HG03108 (cell line): ENCODE results near the gene RAB3D.
"Not testable (repeated sequence)": the region's sequence is repeated elsewhere in the genome, so short reads cannot be mapped to it uniquely, and the experiment has no call there.

Experiments
- ATAC-seq: cut with Tn5 transposase; IDR thresholded peaks from one replicate; pipeline ENCODE4 v1.9.1; 2021; ENCODE audit warnings: moderate library complexity; ENCODE audit not compliant: unreplicated experiment

RAB3D gene

DNA sequence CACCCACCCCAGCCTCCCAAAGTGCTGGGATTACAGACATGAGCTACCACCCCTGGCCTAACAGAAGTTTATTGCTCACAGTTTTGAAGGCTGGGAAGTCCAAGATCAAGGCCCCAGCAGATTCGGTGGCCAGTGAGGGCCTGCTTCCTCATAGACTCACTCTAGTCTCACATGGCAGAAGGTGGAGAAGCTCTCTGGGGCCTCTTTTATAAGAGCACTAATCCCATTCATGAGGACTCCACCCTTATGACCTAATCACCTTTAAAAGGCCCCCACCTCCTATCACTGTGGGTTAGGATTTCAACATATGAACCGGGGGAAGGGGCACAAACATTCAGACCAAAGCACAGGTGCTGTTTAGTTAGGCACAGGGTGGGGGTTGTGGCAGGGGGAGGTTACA lies 28.1 kb upstream of the RAB3D start:
- no peak for ATAC-seq

DNA sequence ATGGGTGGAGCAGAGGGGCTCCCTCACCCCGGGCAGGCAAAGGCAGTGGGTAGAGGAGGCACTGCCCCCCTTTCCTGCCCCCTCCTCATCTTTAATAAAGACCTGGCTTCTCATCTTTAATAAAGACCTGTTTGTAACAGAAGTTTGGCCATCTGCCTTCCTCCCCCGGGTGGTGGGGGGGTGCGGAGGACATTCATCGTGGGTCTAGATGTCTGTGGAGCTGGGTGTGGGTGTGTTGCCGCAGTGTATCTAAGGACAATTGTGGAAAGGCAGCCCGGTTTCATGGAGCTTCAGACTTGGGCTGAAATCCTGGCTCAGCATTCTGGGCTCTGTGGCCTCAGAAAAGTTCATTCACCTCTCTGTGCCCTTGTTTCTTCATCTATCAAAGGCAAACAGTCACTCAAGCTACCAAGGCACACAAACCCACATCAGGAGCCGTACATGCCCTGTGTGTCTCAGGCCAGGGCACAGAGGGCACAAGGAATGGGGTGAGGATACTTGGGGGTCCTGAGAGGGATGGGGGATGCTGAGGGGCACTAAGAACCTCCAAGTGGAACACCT lies 26.2 kb upstream of the RAB3D start:
- no peak for ATAC-seq

DNA sequence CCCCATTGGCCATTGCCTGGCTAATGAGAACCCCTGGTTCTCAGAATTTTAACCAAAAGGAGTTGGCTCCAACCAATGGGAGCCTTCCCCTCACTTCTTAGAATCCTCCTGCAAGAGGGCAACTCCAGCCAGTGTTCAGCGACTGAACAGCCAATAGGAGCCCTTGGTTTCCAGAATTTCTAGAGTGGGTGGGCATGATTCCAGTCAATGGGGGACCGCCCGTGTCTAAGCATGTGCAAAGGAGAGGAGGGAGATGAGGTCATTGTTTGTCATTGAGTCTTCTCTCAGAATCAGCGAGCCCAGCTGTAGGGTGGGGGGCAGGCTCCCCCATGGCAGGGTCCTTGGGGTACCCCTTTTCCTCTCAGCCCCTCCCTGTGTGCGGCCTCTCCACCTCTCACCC lies 25.5 kb upstream of the RAB3D start:
- no peak for ATAC-seq

DNA sequence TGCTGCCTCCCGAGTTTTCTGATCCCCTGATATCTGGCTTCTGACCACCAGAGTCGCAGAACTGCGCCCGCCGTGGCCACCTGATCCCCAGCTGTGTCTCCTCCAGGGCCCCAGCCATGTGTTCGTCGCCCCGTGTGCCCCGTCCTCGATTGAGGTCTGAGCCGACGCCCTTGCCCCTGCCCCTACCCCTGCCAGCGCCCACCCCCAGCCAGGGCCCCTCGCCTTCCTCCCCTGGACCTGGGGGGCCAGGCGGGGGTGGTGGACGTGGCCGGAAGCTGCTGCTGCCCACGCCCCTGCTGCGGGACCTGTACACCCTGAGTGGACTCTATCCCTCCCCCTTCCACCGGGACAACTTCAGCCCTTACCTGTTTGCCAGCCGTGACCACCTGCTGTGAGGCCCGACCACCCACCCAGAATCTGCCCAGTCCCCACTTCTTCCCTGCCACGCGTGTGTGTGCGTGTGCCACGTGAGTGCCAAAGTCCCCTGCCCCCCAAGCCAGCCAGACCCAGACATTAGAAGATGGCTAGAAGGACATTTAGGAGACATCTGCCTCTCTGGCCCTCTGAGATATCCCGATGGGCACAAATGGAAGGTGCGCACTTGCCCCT lies 24.9 kb upstream of the RAB3D start:
- no peak for ATAC-seq

DNA sequence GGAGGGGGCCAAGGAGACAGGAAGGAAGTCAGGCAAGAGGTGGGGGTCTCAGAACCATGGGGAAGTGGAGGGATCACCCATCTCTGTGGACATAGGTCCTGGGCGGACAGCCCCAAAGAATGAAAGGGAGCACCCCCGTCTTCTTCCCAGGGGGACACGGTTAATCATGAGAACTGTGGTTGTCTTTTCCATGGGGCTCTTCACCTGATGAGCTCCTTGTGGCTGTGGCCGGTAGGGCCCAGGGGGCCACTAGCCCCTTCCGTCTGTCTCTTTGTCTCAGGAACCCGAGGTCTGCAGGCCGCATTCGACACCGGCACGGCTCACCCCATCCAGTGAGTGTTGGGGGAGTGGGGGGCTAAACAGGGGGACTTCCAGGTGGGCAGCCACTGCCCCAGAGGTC lies 24.4 kb upstream of the RAB3D start:
- no peak for ATAC-seq

DNA sequence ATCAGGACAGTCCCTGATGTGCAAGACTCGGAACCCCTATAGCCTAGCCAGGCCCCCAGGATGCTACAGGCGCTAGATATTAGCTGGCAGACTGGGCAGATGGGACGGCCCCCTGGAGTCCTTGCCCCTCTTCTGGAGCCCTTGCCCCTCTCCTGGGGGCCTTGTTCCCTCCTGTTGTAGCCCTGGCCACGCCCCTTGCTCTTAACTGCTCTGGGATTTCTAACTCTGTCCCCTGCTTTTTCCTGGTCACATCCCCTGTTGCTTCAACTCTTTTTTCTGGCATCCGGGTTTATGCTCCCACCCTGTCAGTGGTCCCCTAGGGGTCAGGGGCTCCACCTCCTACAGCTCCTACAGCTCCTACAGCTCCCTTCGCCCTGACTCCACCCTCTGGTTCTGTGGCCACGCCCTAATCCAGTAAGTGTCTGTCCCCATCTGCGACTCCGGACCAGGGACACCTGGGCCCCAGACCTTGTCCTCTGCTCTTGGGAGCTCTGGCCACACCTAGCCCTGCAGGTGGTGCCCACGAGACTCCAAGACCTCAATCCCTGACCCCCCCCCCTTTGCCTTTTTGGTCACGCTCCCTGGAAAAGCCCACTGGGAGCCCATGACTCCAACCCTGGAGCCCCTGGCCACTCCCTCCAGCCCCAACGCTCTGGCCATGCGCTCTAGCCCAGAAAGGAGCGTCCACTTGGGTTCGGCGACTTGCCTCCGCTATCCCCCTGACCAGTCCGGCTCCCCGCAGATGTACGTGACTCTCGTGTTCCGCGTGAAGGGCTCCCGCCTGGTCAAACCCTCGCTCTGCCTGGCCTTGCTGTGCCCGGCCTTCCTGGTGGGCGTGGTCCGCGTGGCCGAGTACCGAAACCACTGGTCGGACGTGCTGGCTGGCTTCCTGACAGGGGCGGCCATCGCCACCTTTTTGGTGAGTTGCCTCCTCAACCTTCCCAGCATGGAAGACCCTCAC lies 22.6 kb upstream of the RAB3D start:
- ATAC-seq: no peak

DNA sequence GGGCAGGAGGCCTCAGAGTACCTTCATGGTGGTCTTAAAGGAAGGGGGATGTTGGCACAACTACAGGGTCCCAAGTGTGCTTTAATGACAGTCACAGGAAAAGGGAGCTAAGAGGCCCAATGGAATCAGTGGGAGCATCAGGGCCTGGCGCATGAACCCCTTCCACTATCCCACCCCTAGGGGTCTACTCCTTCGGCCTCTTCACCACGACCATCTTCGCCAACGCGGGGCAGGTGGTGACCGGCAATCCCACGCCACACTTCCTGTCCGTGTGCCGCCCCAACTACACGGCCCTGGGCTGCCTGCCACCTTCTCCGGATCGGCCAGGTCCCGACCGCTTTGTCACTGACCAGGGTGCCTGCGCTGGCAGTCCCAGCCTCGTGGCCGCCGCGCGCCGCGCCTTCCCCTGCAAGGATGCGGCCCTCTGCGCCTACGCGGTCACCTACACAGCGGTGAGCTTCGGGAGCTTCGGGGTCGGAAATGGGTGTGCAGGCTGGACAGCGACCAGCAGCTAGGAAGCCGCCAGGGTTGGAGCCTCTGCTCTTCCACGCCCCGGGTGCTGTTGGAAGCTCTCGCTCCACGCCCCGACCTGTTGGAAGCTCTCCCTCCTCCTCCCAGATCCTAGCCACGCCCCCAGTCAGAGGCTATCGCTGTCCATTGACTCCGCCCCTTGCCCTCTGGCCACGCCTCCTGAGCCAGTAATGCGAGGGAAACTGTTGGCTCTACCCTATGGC lies 21.7 kb upstream of the RAB3D start:
- no peak for ATAC-seq

DNA sequence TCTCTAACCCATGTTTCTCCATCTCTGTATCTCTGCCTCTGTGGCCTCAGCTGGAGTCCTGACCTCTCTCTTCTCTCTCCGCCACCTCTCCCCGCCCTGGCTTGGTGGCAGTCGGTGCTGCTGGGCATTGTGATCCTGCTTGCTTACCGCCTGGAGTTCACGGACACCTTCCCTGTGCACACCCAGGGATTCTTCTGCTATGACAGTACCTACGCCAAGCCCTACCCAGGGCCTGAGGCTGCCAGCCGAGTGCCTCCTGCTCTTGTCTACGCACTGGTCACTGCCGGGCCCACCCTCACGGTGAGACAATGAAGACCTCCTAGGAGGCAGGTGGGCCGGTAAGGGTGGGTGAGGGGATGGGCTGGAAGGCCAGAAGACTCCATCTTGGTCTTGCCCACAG lies 20.0 kb upstream of the RAB3D start:
- no peak for ATAC-seq

DNA sequence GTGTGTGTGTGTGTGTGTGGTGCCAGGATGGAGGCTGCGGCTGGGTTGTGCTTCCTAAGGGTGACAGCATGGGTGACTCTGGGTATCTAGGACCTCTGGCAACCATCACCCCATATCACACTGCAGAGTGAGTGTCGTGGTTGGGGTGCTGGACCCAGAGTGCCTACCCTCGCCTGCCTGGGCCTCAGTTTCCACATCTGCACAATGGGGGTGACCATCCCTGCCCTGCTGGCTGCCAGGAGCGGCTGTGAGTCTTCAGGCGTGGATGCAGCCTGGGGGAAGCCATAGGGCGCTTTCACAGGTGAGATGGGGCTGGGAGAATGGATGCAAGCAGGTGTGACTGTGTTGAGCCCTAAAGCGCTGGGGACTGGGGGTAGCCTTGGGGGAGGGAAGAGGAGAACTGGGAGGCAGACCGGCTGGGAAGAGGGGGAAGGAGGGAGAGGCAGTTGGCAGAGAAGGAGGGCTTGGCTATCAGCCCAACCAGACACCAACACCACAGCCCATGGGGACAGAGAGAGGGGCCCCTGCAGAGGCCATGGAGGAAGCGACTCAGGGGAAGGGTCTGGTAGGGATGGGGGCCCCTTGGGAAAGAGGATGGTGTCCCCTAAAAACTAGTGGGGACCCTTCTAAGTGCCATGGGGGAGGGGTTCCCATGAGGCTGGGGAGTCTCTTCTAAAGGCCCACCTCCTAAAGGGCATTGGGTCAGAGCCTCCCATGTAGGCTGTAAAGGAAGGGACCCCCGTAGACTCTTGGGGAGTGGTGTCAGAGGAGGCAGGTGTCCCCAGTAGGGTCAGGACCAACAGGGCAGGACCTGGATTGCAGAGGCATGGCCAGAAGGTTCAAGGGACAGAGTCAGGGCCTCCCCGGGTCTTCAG lies 17.5 kb upstream of the RAB3D start:
- no peak for ATAC-seq

DNA sequence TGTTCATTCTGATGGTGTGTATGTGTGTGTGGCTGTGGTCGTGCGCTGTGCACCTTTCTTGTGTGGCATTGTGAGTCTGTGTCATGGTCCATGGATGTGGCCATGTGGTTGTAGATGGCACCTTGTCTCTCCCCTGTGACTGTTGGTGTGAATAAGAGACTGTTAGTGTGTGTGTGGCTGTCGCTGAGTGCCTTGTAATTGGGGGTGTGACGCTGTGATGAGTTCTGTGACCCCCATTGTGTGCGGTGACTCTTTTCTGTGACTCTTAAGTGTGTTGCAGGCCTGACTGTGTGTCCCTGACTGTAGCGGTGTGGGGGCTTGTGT lies 16.6 kb upstream of the RAB3D start:
- ATAC-seq: no peak

DNA sequence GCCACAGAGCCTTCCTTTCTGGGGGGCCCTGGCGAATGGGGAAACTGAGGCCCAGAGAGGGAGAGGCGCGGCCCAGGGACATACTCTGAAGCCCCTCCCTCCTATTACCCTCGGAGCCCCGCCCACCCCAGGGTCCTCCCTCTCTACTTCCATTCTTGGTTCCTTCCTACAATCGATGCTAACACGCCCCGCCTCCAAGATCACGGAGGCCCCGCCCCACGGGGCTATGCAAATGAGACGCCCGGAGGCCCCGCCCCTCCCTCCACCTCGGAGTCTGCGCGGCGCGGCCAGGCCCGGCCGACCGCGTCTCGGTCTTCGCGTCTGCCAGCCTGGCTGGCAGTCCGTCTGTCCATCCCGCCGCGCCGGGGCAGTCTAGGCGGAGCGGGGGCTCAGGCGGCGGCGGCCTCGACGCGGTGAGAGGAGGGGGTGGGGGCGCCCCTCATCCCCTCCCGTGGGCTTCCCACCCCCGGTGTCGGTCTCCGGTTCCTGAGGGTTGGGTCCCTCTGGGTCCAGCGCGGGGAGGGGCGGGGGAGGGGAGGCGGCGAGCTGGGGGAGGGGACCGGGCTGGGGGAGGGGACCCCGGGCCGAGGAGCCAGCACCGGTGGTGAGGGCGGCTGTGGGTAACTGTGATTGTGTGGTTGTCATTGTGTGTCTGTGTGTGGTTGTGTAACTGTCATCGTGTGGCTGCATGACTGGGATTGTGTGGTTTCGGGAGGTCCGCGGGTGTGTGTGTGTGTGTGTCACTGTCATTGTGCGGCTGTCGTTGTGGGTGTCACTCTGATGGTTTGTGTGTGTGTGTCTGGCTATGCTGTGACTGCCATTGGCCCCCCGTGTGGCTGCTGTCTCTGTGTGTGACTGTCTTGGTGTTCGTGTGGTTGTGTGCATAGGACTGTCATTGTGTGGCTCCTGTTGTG lies 16.0 kb upstream of the RAB3D start, which contains the start of gene PLPPR2:
Gene PLPPR2, plus strand, starts transcription at position 273 of the 914 bp plus-strand sequence. CDS start 2,242 bp downstream, outside the sequence.
- no peak for ATAC-seq

DNA sequence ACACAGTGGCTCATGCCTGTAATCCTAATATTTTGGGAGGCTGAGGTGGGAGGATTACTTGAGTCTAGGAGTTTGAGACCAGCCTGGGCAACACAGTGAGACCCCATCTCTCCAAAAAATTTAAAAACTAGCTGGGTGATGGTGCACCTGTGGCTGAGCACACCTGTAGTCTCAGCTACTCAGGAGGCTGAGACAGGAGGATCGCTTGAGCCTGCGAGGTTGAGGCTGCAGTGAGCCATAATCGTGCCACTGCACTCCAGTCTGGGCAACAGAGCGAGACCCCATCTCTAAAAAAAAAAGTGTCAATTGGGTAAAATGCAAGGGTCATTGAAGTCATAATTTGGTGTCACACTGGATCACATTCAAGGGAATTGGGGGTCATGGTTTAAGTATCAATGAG lies 14.6 kb upstream of the RAB3D start:
- not testable (repeated sequence) for ATAC-seq

DNA sequence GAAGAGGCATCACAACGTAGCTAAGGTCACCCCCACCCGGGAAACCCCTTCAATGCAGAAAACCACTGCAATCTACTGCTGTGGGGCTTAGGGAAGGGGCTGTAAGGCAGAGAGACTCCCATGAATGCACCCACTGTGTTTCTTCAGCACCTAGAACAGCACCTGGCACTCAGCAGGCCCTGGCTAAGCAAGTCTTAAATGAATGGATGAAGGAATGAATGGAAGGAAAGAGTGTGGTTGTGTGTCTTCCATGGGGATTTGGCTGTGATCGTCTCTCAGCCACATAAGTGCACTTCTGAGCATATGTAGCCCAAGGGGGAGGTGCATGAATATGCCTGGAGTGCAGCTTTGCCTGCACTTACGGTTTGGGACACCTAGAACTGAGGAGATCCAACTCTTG lies 9.7 kb upstream of the RAB3D start:
- no peak for ATAC-seq

DNA sequence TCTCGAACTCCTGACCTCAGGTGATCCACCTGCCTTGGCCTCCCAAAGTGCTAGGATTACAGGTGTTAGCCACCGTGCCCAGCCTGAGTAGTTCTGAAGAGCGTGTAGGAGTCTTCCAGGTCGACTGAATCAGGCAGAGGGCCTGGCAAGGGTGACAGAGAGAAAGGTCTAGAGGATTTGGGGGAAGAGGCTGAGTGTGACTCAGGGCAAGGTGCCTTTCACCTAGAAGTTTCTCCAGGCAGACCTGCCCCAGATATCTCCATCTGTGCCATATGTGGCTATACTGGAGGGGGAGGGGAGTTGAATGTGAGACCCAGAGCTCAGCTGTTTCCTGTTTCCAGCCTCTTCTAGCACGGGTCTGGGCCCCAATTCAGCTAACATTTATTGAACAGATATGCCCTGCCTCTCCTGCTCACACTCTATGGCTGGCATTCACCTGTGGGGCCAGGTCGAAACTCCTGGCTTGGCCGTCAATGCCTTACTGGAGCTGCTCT lies 8.1 kb upstream of the RAB3D start:
- ATAC-seq: no peak

DNA sequence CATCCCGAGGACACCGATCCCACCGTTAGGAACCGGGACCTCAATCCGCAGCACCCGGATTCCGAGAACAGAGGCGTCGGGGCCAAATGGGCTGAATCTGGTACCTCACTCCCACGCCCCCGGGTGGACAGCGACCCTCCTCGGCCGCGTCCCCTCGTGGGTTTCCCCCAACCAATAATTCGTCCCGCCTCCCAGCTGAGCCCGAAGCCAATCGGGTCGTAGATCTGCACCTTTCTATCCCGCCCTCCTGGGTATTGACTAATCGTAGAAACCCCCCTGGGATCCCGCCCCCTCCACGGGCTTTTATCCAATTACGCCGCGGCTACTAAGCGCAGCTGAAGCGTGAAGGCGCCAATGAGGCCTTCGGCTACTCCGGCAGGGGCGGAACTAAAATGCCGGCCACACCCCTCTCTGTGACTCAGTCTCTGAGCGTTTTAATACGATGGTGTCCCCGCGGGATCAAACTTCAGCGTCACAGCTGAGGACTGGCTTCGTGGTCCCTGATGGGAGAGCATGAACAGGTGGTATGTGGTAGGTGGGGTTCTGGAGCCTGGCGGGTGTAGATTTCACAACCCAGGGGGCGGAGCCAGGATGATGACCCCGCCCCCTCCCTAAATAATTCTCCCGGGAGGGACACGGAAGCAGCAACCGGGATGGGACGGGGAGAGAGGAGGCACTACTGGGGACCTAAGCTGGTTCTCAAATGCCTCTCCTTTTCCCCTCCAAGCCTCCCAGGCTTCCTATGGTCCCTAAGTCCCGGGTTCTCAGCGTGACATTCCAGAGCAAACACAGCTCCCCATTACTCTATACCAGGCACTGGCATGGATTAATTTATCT lies 6.9 kb upstream of the RAB3D start, which contains the start of the genes CCDC159 and TMEM205:
Gene CCDC159, plus strand, starts transcription at position 416 of the 837 bp plus-strand sequence. Its CDS starts 88 bp downstream, at position 504.
Gene TMEM205, minus strand, starts transcription at position 165 of the 837 bp plus-strand sequence. CDS start 649 bp downstream, outside the sequence.
- ATAC-seq: peak; percentile 88

DNA sequence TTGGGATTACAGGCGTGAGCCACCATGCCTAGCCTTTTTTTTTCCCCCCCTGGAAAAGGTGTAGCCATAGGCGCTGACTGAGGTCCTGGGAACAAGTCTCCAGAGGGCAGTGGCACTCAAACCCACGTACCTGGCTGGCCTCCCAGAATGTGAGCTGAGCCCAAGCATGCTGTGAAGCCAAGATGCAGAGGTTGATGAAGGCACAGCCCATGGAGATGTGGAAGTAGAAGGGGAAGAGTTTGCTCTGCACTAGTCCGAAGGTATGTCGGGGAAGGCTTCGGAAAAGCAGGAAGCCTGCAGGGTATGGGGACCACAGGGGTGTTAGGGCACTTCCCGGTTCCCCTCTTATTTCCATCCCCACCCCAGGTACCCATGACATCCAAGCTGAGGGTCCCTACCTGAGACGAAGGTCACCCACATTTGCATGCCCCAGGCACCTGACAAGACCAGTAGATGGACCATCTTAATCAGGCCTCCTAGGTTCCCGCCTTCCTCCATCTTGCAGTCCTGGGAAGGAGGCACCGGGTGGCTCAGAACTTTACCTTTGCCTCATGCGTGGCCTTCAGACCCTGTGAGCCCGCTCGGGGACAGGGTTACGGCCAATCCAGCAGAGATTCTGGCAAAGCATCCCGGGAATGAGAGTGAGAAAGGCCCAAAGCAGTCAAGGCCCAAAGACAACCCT lies 5.8 kb upstream of the RAB3D start:
- ATAC-seq: no peak

DNA sequence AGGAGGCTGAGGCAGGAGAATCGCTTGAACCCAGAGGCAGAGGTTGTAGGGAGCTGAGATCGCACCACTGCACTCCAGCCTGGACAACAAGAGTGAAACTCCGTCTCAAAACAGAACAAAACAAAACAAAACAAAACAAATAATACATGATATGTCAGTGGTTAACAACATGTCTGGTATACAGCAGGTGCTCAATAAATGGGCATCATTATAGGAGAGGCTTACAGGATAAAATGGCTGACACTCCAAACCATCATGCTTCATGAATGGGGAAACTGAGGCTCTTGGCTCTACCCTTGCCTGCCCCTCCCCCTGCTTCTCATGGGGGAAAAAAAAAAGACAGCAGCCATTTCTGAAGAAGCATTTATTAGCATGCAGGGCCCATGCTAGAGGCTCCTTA lies 3.0 kb upstream of the RAB3D start:
- ATAC-seq: no peak

DNA sequence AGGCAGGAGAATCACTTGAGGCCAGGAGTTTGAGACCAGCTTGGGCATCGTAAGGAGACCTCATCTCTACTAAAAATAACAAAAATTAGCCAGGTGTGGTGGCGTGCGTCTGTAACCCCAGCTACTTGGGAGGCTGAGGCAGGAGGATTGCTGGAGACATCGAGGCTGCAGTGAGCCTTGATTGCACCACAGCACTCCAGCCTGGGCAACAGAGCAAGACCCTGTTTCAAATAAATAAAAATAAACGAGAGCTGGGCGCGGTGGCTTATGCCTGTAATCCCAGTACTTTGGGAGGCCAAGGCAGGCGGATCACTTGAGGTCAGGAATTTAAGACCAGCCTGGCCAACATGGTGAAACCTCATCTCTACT lies 626 bp upstream of the RAB3D start:
- ATAC-seq: not testable (repeated sequence)
